GM19099 (cell line): ENCODE data around the gene KCNN1.
A peak's percentile ranks its signal among the peaks of the same experiment; 100 is the strongest.

ENCODE experiments used
- POLR2A ChIP-seq: IDR thresholded peaks from 3 replicates; pipeline ENCODE4 v1.6.1; 2011; ENCODE audit warnings: low read depth; ENCODE audit not compliant: insufficient read length; ENCODE audit errors: extremely low read depth

Gene KCNN1

DNA sequence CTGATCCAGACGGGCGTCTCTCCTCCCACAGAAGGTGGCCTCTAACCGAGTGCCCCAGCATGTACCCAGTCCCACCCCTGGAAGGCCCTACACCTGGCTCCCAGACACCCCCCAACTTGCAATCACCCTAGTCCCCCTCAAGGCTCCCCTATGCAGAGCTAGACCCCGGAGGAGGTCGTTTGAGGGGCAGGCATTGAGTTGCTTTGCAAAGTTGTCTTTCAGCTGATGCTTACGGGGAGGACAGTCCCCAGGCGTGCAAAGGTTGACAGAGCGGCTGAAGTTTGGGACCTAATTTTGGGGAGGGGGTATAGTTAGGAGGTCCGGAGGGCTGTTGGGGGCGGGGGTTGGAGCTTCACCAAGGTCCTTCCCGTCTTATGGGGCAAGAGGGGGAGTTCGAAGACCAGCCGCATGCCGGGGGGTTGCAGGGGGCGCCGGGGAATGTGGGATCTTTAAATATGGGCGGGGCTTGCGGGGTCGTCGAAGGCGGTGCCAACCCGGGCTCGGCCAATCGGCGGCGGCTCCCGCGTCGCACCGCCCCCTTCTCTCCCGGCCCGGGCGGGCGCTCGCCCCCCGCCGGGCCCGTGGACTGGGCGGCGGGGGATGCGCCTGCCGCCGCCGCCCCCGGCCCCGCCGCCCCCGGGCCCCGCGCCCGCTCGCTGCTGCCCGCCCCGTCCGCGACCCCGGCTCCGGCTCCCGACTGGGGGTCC is at the start of gene KCNN1:
TSS of gene KCNN1 (plus strand) at position 558 of the 707 bp plus-strand sequence. CDS start 6,782 bp downstream, outside the sequence.
- no peak for TF ChIP-seq POLR2A

DNA sequence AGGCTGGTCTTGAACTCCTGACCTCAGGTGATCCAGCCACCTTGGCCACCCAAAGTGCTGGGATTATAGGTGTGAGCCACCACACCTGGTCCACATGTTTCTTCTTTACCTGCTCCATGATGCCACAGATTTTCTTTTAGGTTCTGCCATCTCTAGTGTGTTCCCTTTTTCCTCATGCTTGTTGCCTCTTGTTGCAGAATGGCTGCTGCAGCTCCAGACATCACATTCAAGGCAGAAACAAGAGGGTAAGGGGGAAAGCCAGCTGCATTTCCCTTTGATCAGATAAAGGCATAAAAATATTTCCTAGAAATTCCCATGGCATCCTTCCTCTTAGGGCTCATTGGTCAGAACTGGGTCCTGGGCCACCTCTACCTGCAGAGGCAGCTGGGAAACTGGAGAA is 46.4 kb upstream of the KCNN1 start:
- TF ChIP-seq POLR2A, result no peak

DNA sequence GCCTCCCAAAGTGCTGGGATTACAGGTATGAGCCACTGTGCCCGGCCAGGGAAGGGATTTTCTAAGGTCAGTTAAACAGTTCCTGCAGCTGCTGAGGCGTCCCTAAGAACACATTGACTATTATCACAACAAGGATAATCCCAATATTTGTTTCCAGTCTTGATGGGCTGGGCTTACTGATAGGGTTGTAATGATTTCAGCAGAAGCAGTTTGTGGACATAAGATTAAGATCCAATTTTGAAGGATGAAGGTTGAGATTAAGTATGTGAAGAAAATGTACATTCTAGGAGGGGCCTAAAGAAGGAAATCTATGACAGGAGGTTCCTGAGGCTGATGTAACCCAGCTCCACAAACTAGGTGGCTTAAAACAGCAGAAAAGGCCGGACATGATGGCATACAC is 44.8 kb upstream of the KCNN1 start:
- TF ChIP-seq POLR2A, result no peak

DNA sequence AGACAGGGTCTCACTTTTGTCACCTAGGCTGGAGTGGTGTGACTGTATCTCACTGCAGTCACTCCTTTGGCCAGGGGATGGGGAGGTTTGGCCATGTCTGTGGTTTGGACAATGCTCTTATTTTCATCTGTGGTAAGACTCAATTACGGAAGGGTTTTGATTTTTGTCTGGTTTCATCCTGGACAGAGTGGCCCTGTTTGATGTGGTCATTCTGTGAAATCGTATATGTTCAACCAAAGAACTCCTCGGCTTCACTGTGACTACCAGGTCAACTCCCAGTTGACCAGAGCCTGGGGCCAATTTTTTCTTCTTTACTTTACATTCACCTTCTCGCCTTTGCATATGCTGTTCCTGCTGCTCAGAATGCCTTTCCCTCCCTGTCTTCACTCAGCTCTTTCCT is 40.9 kb upstream of the KCNN1 start:
- TF ChIP-seq POLR2A, result no peak

DNA sequence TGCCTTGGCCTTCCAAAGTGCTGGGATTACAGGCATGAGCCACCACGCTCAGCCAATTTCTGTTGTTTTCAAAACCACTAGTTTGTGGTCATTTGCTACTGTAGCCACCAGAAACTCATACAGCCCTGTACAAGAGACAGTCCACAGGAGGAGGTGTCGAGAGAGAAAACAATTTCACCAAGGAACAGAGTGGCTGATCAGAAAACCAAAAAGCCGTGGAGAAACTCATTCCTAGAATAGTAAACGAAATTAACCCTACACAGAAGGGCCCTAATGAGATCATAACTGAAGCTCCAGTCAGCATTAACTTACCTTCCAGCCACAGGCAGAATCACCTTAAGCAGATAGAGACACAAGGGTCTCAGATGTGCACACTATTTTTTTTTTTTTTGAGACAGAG is 37.9 kb upstream of the KCNN1 start:
- TF ChIP-seq POLR2A, result no peak

DNA sequence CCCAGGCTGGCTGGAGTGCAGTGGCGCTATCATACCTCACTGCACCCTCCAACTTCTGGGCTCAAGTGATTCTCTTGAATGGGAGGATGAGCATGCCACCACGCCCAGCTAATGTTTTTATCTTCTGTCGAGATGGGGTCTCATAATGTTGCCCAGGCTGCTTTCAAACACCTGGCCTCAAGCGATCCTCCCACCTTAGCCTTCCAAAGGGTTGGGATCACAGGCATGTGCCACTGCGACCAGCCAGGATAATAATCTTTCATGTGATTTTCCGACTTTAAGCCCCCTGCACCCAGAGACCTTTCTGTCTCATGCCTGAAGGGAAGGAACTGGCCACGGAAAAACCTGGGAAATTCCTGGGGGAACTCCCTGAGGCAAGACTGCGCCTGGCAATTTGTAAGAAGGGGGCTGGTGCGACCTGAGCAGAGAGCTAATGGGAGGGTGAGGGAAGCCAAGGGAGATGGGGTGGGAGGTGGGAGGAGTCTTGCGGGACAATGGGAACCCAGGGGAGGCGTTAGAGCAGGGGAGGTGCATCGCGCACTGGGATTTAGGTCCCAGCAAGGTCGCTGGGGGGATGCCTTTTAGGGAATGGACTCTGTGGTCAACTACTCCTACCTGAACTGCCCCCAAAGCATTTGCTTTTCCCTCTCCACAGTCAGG is 35.2 kb upstream of the KCNN1 start:
- TF ChIP-seq POLR2A, result no peak

DNA sequence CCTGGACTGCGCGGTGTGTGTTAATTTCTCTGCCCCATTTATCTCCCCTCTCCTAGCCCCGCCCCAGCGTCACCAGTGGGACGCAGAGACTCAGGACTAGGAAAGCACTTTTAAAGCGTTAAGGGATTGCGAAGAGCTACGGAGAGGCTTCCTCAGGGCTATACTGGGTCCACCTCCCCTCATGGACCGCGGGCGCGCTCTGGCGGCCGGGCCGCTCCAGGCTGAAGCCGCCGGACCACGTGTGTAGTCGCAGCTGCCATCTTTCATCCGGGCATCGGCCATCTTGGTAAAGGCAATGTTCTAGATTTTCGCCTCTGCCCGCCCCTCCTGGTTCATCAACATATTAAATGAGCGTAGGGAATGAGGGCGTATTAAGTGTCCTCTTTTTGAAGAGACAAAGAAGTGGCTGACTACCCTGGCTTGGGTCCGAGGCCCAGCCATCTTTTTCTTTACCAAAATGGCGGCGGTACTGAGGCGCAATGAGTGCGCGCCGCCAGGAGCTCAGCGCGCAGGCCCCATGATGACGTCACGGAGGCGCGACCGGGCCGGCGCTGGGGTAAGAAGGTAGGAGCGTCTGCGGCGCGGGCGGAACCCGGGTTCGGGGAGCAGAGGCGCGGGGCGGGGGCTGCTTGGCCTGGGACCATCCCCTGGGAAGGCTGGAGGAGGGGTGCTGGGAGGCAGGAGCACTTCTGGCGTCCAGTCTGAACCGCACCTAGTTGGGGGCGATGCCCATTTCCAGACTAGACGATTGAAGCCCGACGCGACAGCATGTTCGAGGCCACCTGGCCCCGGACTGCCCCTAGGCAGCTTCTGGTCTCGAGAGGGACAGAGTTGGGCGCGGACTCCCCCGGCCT is 34.2 kb upstream of the KCNN1 start, which contains the start of gene CCDC124:
TSS of gene CCDC124 (plus strand) at position 531 of the 854 bp plus-strand sequence. CDS start 3,406 bp downstream, outside the sequence.
- peak; percentile 84 for TF ChIP-seq POLR2A

DNA sequence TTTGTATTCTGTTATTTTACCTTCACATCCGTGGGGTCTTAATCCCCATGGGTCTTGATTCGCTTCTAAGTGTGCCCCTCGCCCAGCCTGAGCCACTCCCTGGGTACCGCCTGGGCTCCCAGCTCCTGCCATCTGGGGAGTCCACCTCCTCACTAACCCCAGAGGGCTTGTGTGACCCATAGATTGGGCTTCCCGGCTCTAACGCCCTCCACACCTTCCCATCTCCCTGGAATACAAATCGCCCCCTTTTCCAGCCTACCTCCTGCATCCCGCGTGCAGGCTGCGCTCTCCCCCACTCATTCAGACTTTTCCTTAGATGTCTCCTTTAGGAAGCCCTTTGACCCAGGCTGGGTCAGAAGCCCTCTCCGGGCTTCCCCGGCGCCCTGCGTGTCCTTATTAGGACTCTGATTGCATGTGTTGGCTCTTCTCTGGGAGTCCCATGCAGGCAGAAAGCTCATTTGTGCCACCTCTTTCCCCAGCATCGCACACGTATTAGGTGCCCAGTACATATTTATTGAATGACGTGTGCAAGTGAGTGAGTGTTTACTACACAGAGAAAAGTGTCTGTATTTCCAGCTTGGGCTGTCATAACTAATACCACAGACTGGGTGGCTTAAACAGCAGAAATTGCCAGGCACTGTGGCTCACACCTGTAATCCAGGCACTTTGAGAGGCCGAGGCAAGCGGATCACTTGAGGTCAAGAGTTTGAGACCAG is 33.3 kb upstream of the KCNN1 start:
- no peak for TF ChIP-seq POLR2A

DNA sequence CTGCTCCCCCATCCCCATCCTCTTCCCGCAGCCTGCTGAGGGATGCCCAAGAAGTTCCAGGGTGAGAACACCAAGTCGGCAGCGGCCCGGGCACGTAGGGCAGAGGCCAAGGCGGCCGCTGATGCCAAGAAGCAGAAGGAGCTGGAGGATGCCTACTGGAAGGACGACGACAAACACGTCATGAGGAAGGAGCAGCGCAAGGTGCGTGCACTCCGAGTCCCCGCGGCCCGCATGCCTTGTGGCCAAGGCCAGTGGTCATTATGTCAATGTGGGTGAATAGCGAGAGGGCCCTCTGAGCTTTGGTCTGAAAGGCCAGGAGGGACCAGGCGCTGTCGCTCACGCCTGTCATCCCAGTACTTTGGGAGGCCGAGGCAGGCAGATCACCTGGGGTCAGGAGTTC is 30.5 kb upstream of the KCNN1 start:
- TF ChIP-seq POLR2A, result no peak

DNA sequence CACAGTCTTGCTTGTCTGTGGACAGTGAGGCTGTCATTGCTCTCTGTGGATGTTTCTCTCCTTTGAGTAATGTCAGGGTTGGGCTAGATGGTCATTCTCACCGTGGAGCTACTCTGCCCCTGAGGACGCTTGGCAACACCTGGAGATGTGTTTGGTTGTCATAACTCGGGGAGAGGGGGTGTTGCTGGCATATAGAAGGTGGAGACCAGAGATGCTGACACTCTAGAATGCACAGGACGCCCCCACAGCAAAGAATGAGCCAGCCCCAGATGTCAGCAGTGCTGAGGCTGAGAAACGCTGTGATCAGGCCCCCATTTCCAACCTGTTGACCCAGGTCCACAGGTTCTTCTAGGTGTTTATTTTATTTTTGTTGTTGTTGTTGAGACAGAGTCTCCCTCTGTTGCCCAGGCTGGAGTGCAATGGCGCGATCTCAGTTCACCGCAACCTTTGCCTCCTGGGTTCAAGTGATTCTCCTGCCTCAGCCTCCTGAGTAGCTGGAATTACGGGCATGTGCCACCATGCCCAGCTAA is 29.5 kb upstream of the KCNN1 start:
- TF ChIP-seq POLR2A, result no peak

DNA sequence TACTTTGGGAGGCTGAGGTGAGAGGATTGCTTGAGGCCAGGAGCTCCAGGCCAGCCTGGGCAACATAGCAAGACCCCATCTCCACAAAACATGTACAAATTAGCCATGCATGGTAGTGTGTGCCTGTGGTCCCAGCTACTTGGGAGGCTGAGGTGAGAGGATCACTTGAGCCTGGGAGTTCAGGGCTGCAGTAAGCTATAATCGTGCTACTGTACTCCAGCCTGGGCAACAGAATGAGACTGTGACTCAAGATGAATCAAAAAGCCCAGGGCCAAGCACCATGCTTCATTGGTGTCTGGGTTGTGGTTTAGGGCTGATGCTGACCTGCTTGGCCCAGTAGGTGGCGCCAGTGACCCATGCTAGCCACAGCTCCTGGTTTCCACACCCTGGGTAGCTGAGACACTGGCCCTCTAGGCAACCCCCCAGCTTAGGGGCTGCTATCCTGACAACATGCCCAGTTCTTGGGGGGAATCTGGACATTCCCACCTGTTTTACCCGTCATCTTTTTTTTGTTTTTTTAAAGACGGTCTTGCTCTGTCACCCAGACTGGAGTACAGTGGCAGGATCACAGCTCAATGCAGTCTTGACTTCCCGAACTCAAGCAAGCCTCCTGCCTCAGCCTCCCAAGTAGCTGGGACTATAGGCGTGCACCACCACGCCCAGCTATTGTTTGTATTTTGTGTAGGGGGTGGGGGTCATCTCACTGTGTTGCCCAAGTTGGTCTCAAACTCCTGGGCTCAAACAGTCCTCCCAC is 28.6 kb upstream of the KCNN1 start:
- no peak for TF ChIP-seq POLR2A

DNA sequence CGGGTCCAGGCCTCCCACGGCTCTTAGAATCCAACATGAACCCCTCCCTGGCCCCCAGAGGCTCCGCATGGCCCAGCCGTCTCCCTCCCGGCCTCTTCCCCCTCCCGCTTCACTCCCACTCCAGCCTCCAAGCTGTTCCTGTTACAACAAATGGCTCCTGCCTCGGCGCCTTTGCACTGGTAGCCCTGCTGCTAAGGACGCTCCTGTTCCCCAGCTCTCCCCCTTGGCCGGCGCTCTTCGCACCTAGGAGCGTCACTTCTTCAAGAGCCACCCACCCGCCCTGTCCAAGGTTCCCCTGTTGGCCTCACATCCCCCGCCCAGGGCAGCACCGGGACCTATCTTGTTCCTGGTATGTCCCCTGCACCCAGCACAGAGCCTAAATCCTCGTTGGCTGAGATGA is 24.7 kb upstream of the KCNN1 start:
- TF ChIP-seq POLR2A, result no peak

DNA sequence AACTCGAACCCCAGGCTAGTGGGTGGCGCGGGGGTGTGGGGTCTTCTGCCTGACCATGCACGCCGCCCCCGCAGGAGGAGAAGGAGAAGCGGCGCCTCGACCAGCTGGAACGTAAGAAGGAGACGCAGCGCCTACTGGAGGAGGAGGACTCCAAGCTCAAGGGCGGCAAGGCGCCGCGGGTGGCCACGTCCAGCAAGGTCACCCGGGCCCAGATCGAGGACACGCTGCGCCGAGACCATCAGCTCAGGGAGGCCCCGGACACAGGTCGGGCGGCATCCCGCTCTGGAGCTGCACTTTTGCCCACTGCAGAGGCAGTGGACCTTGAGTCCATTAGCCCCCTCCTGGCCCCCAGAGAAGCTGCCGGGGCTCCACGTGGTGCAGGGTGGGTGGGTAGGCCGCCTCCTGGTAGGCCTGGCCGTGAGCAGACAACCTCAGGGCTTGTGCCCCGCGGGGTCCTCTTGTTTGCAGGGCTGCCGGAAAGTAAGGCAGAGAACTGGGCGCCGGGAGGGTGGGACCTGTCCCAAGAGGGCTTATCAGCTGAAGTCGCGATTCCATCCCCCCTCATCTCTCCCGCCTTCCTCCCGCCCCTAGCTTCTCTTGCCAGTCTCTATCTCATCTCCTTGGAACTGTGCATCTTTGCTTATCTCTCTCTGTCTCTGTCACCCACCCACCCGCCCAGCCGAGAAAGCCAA is 24.2 kb upstream of the KCNN1 start:
- no peak for TF ChIP-seq POLR2A
